Glomerular endothelial cell (primary cell): Measurements from ENCODE around the gene ASMTL. TPM values are rescaled to one million over a fixed set of nuclear protein-coding genes. Genes with fewer than 3 reads are reported as not detected.
"Not testable (repeated sequence)": the region's sequence is repeated elsewhere in the genome, so short reads cannot be mapped to it uniquely, and the experiment has no call there.

Source experiments
- DNase-seq: peaks from one replicate; pipeline ENCODE4 v3.0.0-alpha.2; 2011; ENCODE audit warnings: low read depth, low spot score; ENCODE audit errors: extremely low read depth
- total RNA-seq: library from RNA; depleted of rRNA; stranded (reverse); fragments of >200 nt; gene quantifications from 2 replicates; pipeline ENCODE4 v1.2.3, GENCODE V29; 2015

The ASMTL gene
- total RNA-seq, 1 donor from 2014 or later, result 37.2 TPM

DNA sequence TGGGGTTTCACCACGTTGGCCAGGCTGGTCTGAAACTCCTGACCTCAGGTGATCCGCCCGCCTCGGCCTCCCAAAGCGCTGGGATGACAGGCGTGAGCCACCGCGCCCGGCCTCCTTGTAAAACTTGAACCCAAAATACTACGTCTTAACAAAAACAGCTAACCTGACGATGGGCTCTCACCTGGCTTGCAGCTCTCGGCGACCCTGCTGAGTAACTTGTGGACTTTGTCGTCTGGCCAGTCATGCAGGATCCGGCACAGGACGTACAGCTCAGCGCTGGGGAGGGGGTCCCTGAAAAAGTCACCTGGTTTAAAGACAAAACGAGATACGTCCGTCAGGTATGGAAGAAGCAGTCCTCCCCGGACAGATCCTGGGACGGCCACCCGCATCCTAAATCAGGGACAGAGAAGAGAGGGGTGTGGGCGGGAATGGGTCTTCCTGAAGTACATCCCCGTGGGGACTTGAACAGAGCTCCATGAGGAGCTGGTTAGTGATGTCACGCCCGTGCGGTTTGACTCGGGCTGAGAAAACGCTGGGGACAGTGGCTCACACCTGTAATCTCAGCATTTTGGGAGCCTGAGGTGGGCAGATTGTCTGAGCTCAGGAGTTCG lies 40.1 kb downstream of the ASMTL start:
- no peak for DNase-seq

DNA sequence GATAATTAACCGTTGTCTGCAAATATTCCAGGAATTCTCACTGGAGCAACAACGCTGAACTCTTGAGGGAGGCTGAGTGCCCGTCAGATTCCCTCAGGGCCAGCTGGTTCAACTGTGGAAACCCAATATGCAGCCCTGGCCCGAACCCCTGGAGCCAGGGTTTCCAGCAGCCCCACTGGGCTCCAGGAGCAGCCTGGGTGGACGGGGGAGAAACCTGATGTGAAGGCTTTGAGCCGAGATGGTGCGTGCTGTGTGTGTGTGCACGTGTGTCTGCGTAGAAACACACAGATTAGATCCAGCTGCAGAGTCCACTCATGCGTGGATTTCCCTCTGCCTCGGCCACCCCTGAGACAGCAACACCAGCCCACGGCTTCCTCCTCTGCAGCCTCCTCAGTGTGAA lies 41.4 kb downstream of the ASMTL start:
- no peak for DNase-seq

DNA sequence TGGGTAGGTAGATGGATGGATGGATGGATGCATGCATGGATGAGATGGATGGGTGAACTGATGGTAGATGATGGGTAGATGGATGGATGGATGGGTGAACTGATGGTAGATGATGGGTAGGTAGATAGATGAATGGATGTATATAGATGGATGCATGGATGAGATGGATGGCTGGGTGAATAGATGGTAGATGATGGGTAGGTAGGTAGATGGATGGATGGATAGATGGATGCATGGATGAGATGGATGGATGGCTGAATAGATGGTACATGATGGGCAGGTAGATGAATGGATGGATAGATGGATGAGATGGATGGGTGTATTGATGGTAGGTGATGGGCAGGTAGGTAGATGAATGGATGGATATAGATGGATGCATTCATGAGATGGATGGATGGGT lies 45.7 kb downstream of the ASMTL start:
- DNase-seq, result no peak

DNA sequence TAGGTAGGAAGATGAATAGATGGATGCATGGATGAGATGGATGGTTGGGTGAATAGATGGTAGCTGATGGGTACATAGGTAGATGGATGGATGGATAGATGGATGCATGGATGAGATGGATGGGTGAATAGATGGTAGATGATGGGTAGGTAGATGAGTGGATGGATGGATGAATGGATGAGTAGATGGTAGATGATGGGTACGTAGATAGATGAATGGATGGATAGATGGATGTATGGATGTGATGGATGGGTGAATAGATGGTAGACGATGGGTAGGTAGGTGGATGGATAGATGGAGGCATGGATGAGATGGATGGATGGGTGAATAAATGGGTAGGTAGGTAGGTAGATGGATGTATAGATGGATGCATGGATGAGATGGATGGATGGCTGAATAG lies 46.9 kb downstream of the ASMTL start:
- not testable (repeated sequence) for DNase-seq

DNA sequence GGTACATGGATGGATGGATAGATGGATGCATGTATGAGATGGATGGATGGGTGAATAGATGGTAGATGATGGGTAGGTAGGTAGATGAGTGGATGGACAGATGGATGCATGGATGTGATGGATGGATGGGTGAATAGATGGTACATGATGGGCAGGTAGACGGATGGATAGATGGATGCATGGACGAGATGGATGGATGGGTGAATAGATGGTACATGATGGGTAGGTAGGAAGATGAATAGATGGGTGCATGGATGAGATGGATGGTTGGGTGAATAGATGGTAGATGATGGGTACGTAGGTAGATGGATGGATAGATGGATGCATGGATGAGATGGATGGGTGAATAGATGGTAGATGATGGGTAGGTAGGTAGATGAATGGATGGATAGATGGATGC lies 48.8 kb downstream of the ASMTL start:
- DNase-seq, result not testable (repeated sequence)

DNA sequence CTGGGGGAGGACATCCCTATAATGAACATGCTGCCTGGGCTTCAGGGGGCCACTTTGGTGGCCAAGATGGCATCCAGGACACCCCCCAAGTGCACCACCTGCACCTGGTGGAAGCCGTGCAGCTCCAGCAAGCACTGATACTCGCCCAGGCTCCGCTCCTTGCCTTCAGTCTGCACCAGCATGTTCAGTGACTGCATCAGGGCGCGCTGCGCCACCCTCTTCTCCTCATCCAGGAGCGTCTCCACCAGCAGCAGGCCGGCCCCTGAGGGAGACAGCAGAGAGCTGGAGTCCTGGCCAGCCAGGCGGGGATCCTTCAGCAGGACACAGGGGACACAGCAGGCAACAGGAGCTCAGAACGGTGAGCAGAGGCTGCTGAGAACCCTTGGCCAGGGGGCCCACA lies 49.5 kb downstream of the ASMTL start:
- DNase-seq, result no peak

DNA sequence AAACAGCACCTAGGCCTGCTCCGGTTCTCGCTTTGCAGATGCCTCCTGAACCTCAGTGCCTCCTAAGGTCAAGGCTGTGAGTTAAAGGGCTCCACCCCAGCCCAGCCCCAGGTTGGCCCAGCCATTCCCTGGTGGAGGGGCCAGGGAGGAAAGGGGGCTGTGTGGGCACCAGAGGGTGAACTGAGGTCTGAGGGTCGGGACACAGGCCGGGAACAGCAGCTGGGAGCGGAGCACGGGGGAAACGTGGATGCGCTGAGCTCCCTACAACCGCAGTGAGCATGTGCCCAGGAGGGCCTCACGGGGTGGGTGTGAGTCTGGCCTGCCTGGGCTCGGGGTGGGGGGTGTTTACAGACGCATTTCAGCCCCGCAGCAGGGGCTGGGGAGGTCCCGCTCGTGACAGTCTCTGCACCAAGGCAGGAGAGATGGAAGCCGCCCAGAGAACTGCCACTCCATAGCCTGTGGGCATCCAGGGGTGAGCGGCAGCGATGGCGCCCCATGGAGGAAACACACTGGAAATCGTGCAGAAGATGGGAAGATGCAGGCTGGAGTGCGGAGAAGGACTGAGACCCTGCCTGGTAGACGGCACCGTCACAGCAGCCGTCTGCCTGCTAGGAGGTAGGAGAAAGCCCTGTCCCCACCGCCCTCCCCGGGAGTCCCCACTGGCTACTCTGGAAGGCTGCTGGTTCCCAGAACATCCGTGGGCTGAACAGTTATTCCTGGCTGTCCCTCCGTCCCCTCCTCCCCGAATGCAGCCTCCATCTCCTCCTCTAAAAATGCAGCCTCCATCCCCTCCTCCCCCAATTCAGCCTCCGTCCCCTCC lies 50.9 kb downstream of the ASMTL start:
- DNase-seq, result no peak

DNA sequence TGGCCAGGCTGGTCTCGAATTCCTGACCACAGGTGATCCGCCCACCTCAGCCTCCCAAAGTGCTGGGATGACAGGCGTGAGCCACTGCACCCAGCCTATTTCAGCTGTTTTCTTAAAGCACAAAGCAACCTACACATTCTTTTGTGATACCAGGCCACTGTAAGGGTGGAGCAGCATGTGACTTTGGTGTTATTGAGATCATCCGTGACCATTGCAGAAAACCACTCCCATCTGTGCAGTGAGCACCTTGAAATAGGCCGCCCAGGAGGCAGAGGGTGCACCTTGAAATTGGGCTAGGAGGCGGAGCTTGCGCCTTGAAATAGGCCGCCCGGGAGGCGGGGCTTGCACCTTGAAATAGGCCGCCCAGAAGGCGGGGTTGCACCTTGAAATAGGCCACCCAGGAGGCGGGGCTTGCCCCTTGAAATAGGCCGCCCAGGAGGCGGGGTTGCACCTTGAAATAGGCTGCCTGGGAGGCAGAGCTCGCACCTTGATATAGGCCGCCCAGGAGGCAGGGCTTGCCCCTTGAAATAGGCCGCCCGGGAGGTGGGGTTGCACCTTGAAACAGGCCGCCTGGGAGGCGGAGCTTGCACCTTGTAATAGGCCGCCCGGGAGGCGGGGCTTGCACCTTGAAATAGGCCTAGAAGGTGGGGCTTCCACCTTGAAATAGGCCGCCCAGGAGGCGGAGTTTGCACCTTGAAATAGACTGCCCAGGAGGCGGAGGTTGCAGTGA lies 51.8 kb downstream of the ASMTL start:
- no peak for DNase-seq

DNA sequence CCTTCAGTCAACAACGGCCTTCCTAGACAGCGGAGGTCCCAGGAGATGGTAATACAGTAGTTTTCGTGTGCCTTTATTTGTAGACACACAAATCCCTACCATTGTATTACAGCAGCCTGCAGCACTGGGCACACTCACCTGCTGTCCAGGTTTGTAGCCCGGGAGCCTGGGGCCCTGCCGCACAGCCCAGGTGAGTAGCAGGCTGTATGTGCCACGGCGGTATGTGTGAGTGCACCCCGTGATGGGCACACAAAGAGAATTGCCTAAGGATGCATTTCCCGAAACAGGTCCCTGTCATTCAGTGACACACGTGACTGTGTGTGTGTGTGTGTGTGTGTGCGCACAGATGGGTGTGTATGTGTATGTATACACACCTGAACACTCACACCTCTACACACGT lies 52.7 kb downstream of the ASMTL start:
- DNase-seq, result no peak

DNA sequence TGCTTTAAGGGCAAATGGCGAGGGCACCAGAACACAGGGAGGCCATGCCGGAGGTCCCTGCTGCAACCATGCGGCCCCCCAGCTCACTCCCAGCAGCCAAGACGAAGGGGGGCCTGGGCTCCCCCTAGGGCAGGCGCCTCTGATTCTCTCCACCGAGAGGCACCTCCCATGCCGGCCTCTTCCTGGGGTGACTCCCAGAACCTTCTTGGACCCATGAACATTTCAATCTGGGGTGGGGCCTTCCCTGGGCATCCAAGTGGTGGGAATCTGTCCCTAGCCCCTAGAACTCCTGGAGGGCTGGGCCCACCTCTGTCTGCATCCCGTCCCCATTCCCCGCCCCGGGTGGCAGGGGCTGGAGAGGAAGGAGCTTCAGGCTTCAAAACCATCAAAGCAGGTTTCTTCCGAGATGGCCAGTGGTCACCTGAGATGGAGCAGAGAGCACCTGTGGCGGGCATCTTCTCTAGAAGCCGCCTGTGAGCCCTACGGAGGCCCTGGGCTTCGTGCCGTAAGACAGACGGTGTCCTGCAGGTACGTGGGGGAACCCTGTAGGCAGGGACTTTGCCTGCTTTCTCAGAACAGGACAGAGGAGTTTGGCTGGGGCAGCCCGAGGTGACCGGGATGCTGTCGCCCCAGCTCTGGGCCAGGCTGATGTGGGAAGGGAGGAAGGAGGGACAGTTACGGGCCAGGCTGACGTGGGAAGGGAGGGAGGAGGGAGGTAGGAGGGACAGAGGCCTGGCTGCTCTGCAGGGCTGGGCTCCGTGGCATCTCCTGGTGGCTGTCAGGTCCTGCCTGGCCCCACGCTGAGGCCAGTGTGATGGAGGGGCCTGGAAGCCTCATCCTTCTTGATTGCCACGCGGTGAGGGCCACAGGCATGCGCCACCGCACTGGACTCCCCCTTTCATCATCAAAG lies 54.0 kb downstream of the ASMTL start:
- no peak for DNase-seq

DNA sequence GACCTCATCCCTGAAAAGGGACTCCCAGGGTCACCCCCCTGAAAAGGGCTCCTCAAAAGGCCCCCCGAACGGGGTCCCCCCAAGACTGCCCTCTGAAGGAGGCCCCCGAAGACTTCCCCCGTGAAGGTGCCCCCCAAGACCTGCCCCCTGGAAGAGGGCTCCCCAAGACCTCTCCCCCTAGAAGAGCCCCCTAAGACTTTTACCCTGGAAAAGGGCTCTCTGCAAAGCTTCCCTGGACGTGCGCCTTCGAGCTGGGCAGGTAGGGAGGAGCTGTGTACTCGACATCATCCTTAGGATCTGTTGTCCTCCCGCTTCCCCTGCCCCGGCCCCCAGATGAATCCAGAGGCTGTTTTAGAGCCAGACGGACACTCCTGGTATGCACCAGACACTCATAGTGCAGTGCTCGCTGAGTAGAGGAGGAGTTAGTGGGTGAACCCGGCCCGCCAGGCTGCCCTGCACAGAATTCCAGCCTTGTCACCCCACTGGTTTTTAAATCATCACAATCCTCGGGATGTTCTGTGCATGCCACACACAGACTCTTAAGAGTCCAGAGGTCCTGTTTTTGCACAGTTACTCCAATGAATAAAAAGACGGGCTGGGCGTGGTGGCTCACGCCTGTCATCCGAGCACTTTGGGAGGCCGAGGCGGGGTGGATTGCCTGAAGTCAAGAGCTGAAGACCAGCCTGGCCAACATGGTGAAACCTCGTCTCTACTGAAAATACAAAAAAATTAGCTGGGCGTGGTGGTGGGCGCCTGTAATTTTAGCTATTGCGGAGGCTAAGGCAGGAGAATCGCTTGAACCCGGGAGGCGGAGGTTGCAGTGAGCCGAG lies 55.1 kb downstream of the ASMTL start:
- no peak for DNase-seq

DNA sequence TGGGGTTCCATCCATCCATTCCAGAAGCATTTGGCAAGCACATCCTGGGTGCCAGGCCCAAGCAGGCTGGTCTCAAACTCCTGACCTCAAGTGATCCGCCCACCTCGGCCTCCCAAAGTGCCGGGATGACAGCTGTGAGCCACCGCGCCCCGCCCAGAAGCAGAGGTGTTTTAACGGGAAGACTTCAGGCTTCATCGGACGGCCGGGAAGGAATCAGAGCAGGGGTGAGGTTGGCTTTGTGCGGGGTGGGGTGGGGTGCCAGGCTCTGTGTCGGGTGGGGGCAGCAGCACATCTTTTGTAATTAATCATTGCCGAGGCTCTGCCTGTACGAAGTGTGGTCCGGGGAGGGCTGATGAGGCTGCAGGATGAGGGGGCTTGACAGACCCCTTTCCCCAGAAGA lies 55.7 kb downstream of the ASMTL start:
- no peak for DNase-seq

DNA sequence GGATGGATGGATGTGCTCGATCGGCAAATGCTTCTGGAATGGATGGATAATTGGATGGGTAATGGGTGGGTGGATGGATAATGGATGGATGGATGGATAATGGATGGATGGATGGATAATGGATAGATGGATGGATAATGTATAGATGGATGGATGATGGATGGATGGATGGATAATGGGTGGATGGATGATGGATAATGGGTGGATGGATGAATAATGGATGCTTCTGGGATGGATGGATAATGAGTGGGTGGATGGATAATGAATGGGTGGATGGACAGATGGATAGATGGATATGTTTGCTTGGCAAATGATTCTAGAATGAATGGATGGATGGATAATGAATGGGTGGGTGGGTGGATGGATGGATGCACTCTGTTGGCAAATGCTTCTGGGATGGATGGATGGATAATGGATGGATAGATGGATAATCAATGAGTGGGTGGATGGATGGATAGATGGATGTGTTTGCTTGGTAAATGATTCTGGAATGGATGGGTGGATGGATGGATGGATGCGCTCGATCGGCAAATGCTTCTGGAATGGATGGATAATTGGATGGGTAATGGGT lies 57.0 kb downstream of the ASMTL start:
- DNase-seq, result no peak

DNA sequence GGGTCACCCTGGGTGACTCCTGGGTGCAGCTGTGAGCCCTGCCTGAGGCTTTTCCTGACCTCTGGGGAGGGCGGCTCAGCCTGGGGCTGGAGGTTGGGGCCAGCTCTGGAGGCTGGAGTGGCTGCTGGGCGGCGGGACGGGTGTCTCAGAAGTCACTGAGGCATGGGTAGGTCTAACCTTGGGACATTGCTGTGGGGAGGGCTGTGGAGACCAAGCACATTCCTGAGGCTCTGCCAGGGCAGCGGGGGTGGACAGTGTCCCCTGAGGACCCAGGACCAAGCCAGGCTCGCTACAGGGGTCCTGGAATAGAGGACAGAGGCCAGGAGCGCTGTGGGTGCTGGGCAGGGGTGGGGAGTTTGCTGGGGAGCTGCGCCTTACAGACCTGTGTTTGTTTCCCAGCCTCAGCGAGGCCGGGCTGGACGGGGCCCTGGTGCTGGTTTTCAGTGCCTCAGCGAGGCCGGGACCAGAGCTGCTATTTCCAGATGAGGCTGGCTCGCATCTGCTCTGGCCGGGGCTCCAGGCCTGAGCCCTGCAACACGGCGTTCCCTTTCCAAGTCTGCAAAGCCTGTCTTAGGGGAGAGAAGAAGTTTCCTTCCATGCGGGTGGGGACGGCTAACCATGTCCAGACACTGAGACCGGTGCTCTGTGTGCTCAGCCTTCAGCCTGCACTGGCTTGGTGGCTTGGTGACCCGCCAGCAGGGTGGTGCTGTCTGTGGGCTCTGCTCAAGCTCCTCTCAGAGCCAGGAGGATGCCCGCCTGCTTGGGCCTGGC lies 57.8 kb downstream of the ASMTL start:
- no peak for DNase-seq

DNA sequence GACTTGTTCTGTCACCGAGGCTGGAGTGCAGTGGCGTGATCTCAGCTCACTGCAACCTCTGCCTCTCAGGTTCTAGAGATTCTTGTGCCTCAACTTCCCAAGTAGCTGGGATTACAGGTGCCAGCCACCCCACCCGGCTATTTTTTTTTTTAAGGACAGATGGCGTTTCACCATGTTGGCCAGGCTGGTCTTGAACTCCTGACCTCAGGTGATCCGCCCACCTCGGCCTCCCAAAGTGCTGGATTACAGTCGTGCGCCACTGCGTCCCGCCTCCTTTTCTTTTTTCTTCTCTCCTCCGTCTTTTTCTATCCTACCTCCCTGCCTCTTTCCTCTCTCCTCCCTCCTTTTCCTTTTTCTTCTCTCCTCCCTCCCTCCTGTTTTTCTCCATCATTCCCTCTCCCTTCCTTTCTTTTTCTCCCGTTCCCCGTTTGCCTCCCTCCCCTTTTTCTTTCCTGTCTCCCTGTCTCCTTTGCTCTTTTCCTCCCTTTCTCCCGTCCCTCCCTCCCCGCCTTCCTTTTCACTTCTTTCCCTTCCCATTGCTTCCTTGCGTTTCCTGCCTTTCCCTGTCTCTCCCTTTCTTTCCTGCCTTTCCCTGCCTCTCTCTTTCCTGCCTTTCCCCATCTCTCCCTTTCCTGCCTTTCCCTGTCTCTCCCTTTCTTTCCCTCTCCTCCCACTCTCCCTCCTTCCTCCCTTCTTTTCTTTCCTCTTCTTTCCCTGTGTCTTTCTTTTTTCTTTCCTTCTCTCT lies 58.7 kb downstream of the ASMTL start:
- DNase-seq, result no peak

DNA sequence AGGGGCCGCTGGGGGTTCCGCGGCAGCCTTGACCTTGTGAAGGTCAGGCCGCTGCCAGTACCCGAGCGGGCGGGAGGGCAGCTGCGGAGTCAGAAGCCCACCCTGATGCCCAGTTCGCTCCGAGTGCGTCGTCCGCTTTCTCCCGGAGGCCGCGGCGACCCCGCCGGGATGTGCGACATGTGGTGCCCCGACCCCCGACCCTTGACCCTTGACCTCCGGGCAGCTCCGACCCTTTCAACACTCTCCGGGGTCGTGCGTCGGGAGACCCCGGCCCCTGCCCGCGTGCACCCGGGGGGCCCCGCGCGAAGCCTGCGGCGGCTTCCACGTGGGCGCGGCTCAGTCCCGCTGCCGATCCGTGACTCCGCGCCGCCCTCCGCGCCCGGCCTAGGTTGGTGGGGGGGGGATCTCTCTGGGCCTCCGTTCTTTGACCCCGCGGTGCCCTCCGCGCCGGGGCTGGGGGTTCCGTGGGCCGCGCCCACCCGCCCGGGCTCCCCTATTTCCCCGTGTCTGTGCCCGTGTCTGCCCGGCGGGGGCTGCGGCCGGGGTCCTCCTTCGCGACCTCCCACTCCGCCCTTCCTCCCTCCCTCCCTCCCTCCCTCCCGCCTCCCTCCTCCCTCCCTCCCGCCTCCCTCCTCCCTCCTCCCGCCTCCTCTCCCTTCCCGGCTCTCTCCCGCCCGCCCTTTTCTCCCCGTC lies 60.2 kb downstream of the ASMTL start:
- no peak for DNase-seq

DNA sequence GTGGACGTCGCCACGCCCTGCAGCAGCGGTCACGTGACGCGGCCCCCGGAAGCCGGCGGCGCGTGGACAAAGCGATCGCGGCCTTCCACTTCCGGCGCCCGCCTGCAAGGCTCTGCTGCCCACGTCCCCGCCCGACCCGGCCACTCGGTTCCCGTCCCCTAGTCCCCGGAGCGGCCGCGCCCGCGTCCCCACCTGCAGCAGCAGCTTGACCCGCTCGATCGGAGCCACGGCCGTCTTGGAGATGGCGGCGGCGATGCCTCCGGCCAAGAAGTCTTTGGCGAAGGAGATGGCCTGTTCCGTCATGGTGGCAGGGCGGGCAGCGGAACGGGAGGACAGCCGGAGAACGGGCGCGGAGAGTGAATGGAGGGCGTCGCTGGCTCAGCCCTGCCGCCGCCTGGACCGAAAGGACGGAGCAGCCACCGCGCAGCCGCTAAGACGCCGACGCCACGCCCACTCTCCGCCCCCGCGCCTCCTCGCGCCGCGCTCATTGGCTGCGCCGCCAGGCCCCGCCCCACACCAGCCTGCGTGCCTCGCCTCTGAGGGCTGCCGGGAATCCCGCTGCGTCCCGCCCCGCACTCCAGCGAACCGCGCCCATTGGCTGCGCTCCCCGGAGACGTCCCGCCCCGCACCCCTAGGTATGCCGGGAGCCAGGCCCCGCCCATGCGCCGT lies 60.9 kb downstream of the ASMTL start, which contains the start of gene SLC25A6:
Gene SLC25A6, minus strand, starts transcription at position 407 of the 669 bp plus-strand sequence. Its CDS starts 104 bp downstream, at position 303.
- peak; percentile 47 for DNase-seq
